ENCODE results near the gene FAM131C.
"Not testable (repeated sequence)": the region's sequence is repeated elsewhere in the genome, so short reads cannot be mapped to it uniquely, and the experiment has no call there.

The FAM131C gene

DNA sequence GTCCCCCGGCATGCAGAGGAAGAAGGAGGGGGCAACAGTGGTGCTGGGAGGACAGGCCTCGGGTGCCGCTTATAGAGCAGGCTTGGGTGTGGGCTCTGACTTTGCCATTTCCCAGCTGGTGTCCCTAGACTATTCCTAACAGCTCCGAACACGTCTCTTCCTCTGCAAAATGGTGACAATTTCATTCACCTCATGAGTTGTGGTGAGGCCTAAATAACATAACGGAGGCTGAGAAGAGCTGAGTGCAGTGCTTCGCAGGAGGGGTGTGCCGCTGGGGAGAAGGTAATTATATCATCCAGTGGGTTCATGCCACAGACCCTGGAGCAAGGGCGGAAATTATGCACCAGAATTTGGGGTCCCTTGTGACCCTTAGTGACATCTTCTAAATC, 10.8 kb downstream of the FAM131C start:
- H3K27me3 ChIP-seq (ENCODE audit: control insufficient read depth, insufficient read depth, low read length); H3K36me3 ChIP-seq (ENCODE audit: control insufficient read depth, insufficient read depth, low read length); H3K4me3 ChIP-seq (ENCODE audit: low read length); H3K9ac ChIP-seq (ENCODE audit: low read length); H3K9me3 ChIP-seq (ENCODE audit: control insufficient read depth, low read length): not testable (repeated sequence)
- H3K4me1 ChIP-seq (ENCODE audit: control insufficient read depth, insufficient read depth, low read length), result peaks cover 18% of the 10 kb centered on the region

DNA sequence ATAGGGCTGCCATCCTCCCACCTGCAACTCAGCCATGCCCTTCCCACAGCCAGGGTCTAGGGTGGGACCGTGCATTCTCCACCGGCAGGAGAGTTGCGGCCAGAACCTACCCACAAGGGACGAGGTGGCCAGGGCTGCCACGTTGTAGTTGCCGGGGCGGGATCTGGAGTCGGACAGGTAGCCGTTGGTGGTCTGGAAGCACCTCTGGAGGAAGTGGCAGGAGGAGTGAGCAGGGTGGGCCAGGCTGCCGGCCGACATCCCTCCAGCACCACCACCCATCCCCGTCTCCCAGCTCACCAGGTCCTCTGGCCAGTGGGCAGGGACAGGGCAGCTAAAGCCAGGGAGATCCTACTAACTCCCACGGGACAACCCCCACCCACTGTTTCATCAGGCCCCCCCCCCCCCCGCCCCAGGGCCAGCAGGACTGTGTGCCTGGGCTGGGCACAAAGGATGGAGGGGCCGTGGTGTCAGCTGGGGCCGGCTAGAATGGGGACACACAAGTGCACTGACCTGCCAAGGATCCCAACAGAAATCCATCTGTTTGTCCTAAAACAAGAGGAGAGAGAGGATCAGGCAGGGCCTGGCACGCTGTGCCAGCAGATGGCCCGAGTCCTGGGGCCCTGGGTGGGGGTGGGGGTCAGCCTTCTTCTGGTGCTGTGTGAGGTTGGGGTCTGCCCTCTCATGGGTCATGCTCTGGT, 11.3 kb downstream of the FAM131C start:
- H3K9me3 ChIP-seq (ENCODE audit: control insufficient read depth, low read length); H3K4me3 ChIP-seq (ENCODE audit: low read length); H3K36me3 ChIP-seq (ENCODE audit: control insufficient read depth, insufficient read depth, low read length); H3K9ac ChIP-seq (ENCODE audit: low read length); H3K27me3 ChIP-seq (ENCODE audit: control insufficient read depth, insufficient read depth, low read length): not testable (repeated sequence)
- peaks cover 13% of the 10 kb centered on the region for H3K4me1 ChIP-seq (ENCODE audit: control insufficient read depth, insufficient read depth, low read length)

DNA sequence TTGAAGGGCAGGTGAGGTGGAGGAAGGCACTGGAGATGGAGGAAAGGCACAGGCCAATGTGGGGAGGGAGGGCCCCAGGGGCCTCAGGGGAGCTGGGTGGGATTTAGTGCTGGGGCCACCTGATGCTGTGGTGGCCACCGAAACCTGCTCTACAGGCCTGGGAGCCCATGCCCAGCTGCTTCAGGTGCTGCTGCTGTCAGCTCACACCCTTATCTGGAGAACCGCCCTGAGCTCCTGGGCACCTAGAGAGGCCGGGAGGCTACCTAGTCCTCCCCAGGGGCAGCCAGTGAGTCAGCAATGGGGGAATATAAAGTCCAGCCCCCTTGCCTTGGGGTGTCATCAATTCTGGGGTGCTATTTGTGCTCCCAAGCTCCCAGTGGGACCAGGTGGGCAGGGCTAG, 12.2 kb downstream of the FAM131C start:
- Histone ChIP-seq H3K9me3 (ENCODE audit: control insufficient read depth, low read length) (no peaks in the 10 kb centered on the region), H3K27me3 (ENCODE audit: control insufficient read depth, insufficient read depth, low read length) (peaks cover 3% of the 10 kb centered on the region), H3K4me1 (ENCODE audit: control insufficient read depth, insufficient read depth, low read length) (peaks cover 10% of the 10 kb centered on the region), H3K4me3 (ENCODE audit: low read length) (no peak overlapping the region), H3K9ac (ENCODE audit: low read length) (no peak overlapping the region), H3K36me3 (ENCODE audit: control insufficient read depth, insufficient read depth, low read length) (no peaks in the 10 kb centered on the region)

DNA sequence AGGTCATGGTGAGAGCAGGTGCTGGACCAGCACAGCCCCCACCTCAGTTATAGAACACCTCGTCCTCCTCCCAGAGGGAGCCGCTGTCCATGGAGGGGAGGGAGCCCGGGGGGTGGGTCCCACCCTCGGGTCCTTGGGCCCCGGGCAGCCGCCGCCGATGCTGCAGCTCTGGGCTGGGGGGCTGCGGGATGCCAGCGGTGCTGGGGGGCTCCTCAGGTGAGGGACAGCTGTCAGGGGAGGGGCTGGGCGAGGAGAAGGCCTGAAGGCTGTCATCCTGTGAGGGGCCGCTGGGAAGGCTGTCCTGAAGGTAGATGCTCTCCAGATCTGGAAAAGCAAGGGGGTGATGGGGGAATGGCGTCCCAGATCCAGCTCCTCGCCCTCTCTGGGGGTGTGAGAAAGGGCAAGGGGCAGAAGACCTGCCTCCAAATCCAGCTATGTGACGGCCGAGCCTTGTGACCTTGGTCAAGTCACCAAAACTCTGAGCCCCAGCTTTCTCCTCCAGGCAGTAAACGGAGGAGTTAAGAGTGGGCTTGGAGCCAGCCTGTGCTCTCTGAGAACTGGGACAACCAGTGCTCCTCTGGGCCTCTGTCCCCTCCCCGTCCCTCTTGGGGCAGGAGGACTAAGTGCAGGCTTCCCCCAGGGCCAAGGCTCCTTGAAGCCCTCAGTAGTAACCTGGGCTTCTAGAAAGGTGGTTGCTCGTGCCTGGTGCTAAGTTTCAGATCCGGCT, 14.9 kb downstream of the FAM131C start:
- H3K36me3 ChIP-seq (ENCODE audit: control insufficient read depth, insufficient read depth, low read length); H3K9ac ChIP-seq (ENCODE audit: low read length); H3K4me1 ChIP-seq (ENCODE audit: control insufficient read depth, insufficient read depth, low read length); H3K9me3 ChIP-seq (ENCODE audit: control insufficient read depth, low read length); H3K27me3 ChIP-seq (ENCODE audit: control insufficient read depth, insufficient read depth, low read length); H3K4me3 ChIP-seq (ENCODE audit: low read length): not testable (repeated sequence)

DNA sequence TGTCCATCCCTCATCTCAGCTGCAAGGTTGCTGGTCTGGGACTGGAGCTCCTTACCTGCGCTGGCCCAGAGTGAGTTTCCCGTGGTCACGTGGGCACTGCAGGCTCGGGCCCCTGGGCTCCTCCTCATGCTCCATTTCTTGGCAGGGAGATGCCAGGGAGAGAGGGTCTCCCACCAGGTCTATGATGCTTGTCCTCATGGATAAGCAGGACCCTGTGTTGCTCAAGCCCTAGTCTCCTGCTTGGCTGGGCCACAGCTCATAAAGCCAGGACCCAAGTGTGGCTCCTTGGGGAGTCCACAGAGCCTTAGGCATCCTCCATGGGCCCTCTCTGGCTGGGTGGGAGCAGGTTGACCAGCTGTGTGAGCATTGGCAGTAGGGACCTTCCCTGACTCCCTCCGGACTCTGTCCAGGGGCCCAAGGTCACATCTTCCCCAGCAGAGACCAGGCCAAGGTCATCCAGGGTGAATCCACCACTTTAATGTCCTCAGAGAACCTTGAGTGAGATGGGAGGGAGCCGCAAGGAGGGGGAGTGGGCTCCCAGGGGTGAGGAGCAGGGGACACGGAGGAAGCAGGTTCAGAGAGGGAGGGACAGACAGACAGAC, 16.0 kb downstream of the FAM131C start:
- not testable (repeated sequence) for H3K4me1 ChIP-seq (ENCODE audit: control insufficient read depth, insufficient read depth, low read length); H3K9ac ChIP-seq (ENCODE audit: low read length); H3K36me3 ChIP-seq (ENCODE audit: control insufficient read depth, insufficient read depth, low read length); H3K4me3 ChIP-seq (ENCODE audit: low read length); H3K9me3 ChIP-seq (ENCODE audit: control insufficient read depth, low read length); H3K27me3 ChIP-seq (ENCODE audit: control insufficient read depth, insufficient read depth, low read length)

DNA sequence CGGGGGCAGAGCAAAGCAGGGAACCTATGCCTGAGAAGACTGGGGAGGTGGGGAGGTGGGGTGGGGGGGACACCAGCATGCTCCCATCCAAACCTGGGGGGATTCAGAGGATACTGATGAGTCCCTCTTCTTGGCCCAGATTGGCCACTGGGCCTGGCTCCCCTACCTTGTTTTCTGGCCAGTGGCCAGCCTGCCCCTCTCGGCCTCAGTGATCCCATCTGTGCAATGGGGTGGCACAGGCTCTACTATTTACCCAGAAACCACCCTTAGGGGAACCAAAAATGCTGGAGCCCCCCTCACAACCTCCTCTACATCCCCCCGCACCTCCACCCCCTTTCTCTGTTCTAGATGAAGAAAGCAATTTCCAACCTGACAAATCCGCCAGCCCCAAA, 16.9 kb downstream of the FAM131C start:
- H3K9ac ChIP-seq (ENCODE audit: low read length); H3K9me3 ChIP-seq (ENCODE audit: control insufficient read depth, low read length); H3K4me3 ChIP-seq (ENCODE audit: low read length); H3K36me3 ChIP-seq (ENCODE audit: control insufficient read depth, insufficient read depth, low read length); H3K4me1 ChIP-seq (ENCODE audit: control insufficient read depth, insufficient read depth, low read length); H3K27me3 ChIP-seq (ENCODE audit: control insufficient read depth, insufficient read depth, low read length): not testable (repeated sequence)

DNA sequence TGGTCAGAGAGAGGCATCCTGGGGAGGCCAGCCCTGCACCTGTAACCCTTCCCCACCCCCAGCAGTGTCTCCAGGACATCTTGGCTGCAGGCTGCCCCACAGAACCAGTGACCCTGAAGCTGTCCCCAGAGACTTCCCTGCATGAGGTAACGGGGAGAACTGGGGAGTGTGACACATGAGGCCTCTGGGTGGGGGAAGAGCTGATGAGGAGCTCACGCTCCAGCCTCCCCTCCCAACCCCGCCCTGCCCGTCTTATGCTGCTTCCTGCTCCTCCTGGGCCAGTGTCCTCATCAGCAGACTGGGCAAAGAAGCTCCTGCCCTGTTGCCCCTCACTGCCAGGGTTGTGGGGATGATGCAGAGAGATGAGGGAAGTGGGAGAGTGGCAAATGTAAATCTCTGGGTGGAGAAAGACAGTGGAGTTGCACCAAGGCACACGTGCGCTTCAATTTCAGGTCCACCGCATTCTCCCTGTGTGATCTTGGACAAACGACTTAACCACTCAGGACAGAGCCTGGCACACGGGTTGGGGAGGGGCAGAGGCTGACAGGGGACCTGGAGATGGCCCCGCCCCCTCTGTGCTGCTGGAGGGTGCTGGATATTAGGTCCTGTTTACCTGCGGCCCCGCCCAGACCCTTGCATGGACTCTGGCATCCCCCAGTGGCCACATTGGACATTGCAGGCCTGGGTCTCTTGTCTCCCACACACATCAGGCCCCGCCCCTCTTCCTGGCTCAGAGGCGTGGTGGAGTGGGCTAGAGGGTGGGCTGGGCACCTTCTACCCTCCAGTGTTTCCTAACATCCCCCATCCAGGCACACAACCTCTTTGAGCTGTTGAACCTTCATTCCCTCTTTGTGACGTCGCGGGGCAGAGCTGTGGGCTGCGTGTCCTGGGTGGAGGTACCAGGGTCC, 17.6 kb downstream of the FAM131C start:
- no peaks in the 10 kb centered on the region for H3K9me3 ChIP-seq (ENCODE audit: control insufficient read depth, low read length)
- peaks cover 3% of the 10 kb centered on the region for H3K27me3 ChIP-seq (ENCODE audit: control insufficient read depth, insufficient read depth, low read length)
- peaks cover 7% of the 10 kb centered on the region for H3K4me1 ChIP-seq (ENCODE audit: control insufficient read depth, insufficient read depth, low read length)
- H3K4me3 ChIP-seq (ENCODE audit: low read length), result no peak overlapping the region
- H3K36me3 ChIP-seq (ENCODE audit: control insufficient read depth, insufficient read depth, low read length), result no peaks in the 10 kb centered on the region
- no peak overlapping the region for H3K9ac ChIP-seq (ENCODE audit: low read length)

DNA sequence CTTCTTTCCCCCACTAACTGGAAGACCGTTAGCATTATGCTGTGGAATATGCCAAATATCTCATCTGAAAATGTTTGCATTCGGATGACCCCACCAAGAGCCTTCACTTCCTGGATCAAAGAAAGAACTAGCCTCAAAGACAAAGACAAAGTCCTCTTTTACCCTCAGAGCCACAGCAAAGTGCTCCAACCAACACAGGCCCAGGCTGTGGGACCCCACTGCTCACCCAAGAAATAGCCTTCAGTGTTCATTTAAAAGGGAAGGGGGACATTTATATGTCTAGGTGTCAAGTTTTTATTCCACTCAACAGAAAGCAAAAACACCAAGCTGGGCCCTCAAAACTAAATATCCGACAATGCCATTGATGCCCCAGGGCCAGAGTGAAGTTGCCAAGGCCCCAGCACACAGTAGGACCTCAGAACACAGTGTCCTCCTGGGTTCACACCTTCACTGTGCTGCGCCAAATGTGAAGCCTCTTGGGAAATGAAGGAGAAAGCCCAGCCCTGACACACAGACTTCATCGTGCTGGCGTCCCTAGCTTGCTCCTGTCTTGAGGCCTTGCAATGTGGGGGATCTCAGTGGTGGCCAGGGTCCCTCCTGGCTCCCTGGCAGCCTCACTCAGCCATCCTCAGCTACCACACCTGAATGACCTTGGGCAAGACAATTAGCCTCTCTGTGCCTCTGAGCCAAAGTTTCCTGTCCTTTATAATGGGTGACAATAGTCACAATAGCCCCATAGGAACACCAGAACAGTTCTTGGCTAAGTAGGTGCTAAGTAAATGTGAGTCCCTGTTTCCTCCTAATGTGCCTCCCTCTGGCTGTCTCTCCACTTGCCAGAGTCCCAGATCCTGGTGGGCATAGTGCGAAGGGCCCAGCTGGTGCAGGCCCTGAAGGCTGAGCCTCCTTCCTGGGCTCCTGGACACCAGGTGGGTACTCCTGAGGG, 18.6 kb downstream of the FAM131C start:
- Histone ChIP-seq H3K4me1 (ENCODE audit: control insufficient read depth, insufficient read depth, low read length) (peaks cover 7% of the 10 kb centered on the region), H3K36me3 (ENCODE audit: control insufficient read depth, insufficient read depth, low read length) (no peaks in the 10 kb centered on the region), H3K9ac (ENCODE audit: low read length) (no peak overlapping the region), H3K27me3 (ENCODE audit: control insufficient read depth, insufficient read depth, low read length) (peaks cover 3% of the 10 kb centered on the region), H3K9me3 (ENCODE audit: control insufficient read depth, low read length) (no peaks in the 10 kb centered on the region), H3K4me3 (ENCODE audit: low read length) (no peak overlapping the region)

DNA sequence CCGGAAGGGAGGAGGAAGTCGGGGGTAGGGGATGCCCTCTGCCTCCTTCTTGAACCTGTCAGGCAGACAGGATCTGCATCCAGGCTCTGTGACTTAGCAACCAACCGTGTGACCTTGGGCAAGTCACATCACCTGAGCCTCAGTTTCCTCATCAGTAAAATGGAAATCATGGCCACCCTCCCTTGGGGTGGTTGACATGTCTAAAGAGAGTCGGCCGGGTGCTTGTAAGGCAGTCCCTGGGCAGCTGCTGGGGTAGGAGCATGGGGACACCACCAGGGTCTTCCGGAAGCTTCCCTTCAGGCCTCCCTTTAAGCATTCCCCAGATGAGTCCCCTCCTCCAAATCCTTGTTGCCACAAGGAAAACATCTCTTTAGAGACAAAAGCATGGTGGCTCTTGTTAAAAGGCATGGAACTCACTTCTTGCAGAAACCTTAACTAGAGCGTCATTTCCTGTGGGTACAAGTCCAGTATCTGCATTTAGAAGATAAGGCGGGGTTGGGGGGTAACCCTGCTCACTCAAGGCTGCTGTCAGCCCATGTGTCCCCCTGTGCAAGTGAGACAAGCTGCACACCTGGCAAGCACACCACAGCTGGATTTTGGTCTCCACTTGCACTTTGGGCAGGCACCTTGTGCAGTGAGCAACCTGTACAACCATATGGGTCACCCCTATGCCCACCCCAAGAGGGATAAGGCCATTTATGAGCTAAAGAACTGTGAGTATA, 19.5 kb downstream of the FAM131C start:
- no peak overlapping the region for H3K9ac ChIP-seq (ENCODE audit: low read length)
- H3K27me3 ChIP-seq (ENCODE audit: control insufficient read depth, insufficient read depth, low read length), result peaks cover 3% of the 10 kb centered on the region
- H3K4me1 ChIP-seq (ENCODE audit: control insufficient read depth, insufficient read depth, low read length), result peaks cover 8% of the 10 kb centered on the region
- H3K9me3 ChIP-seq (ENCODE audit: control insufficient read depth, low read length), result no peaks in the 10 kb centered on the region
- no peak overlapping the region for H3K4me3 ChIP-seq (ENCODE audit: low read length)
- H3K36me3 ChIP-seq (ENCODE audit: control insufficient read depth, insufficient read depth, low read length), result no peaks in the 10 kb centered on the region

DNA sequence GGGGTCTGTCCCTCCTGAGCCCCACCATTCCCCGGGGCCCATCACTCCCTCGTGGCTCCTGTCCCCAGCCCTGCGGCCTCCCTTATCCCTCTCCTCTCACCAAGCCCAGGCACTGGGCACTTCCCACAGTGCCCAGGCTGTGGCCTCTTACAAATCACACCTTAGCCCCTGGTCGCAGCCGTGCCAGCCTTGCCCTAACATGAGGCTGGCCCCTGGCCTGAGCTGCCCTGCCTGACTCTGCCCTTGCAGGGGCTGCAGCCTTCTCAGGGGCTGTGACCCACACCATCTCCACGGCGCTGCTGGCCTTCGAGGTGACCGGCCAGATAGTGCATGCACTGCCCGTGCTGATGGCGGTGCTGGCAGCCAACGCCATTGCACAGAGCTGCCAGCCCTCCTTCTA, 21.5 kb downstream of the FAM131C start:
- H3K9ac ChIP-seq (ENCODE audit: low read length); H3K27me3 ChIP-seq (ENCODE audit: control insufficient read depth, insufficient read depth, low read length); H3K9me3 ChIP-seq (ENCODE audit: control insufficient read depth, low read length); H3K36me3 ChIP-seq (ENCODE audit: control insufficient read depth, insufficient read depth, low read length); H3K4me3 ChIP-seq (ENCODE audit: low read length): not testable (repeated sequence)
- H3K4me1 ChIP-seq (ENCODE audit: control insufficient read depth, insufficient read depth, low read length), result peaks cover 13% of the 10 kb centered on the region

DNA sequence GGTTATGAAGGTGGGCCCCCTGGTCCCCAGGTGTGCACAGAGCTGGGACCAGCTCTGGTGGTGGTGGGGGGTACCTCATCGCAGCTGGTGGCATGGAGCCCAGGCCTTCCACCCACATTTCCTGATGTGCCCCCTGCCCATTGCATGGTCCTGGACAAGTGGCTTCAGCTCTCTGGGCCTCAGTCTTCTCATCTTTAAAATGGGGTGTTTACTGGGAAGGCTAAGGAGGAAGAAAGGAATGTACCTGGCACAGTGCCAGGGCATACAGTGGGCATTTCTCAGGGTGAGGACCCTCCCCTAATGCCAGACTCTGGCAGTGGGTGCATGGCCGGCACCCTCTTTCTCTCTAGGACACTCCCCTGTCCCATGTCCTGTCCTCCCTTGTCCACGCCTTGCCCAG, 22.4 kb downstream of the FAM131C start:
- no peaks in the 10 kb centered on the region for H3K36me3 ChIP-seq (ENCODE audit: control insufficient read depth, insufficient read depth, low read length)
- H3K27me3 ChIP-seq (ENCODE audit: control insufficient read depth, insufficient read depth, low read length), result no peaks in the 10 kb centered on the region
- no peak overlapping the region for H3K4me3 ChIP-seq (ENCODE audit: low read length)
- peaks cover 12% of the 10 kb centered on the region for H3K4me1 ChIP-seq (ENCODE audit: control insufficient read depth, insufficient read depth, low read length)
- no peak overlapping the region for H3K9ac ChIP-seq (ENCODE audit: low read length)
- H3K9me3 ChIP-seq (ENCODE audit: control insufficient read depth, low read length), result no peaks in the 10 kb centered on the region
